Esophagus muscularis mucosa (tissue), 4 donors: Measurements from ENCODE around the gene TMF1.

Experiments
- EP300 ChIP-seq: sonication (generic); formaldehyde crosslinking; IDR thresholded peaks from one replicate; pipeline ENCODE4 v1.6.1; 2017; ENCODE audit warnings: antibody characterized with exemption
- POLR2A ChIP-seq: fragments of 450-650 bp; IDR thresholded peaks from one replicate; pipeline ENCODE4 v1.6.1; 2017; ENCODE audit warnings: antibody characterized with exemption, moderate library complexity, mild to moderate bottlenecking, low read depth
- POLR2AphosphoS5 ChIP-seq, 2 donors: sonication (generic); formaldehyde crosslinking; IDR thresholded peaks; one replicate each; pipeline ENCODE4 v1.6.1; 2017; ENCODE audit warnings: antibody characterized with exemption in 2 of 2
- TF ChIP-seq, protein P1 (sequence below), 3 experiments: fragments of 200-600 bp in 2 of 3; fragments of 450-650 bp in 1 of 3; sonication (generic) in 2 of 3; IDR thresholded peaks; one replicate each; pipeline ENCODE4 v1.5.1; 2017 to 2019; ENCODE audit warnings: antibody characterized with exemption in 3 of 3, mild to moderate bottlenecking in 2 of 3, moderate library complexity in 1 of 3

- TF ChIP-seq, protein P1, sequence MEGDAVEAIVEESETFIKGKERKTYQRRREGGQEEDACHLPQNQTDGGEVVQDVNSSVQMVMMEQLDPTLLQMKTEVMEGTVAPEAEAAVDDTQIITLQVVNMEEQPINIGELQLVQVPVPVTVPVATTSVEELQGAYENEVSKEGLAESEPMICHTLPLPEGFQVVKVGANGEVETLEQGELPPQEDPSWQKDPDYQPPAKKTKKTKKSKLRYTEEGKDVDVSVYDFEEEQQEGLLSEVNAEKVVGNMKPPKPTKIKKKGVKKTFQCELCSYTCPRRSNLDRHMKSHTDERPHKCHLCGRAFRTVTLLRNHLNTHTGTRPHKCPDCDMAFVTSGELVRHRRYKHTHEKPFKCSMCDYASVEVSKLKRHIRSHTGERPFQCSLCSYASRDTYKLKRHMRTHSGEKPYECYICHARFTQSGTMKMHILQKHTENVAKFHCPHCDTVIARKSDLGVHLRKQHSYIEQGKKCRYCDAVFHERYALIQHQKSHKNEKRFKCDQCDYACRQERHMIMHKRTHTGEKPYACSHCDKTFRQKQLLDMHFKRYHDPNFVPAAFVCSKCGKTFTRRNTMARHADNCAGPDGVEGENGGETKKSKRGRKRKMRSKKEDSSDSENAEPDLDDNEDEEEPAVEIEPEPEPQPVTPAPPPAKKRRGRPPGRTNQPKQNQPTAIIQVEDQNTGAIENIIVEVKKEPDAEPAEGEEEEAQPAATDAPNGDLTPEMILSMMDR (IDR thresholded peaks at IDR 0.05), result no peak
- no peak for TF ChIP-seq POLR2A
- TF ChIP-seq POLR2AphosphoS5 (IDR thresholded peaks at IDR 0.05), result no peak
- TF ChIP-seq EP300, result no peak
These were observed 3.1 kb downstream of the TMF1 start for GRCh38 chr3:69048990-69049389.
